CD1c-positive myeloid dendritic cell (primary cell): Measurements from ENCODE around the gene ENPP7.

Experiments used
- DNase-seq: peaks from one replicate; pipeline ENCODE4 v3.0.0-alpha.2; 2016; ENCODE audit errors: extremely low spot score

The ENPP7 gene

GRCh38 chr17:79702550-79703236, 28.1 kb upstream of the ENPP7 start:
- DNase-seq, result no peak

DNA sequence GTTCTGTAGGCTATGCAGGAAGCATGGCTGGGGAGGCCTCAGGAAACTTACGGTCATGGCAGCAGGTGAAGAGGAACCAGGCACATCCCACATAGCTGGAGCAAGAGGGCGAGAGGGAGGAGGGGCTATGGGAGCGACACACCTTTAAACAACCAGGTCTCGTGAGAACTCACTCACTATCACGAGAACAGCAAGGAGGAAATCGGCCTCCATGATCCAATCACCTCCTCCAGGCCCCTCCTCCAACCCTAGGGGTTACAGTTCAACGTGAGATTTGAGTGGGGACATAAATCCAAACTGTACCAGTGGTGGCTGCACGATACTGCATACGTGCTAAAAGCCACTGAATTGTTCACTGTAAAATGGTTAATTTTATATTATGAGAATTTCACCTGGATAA, 26.1 kb upstream of the ENPP7 start:
- no peak for DNase-seq

GRCh38 chr17:79705674-79706073, 25.1 kb upstream of the ENPP7 start:
- DNase-seq, result no peak

DNA sequence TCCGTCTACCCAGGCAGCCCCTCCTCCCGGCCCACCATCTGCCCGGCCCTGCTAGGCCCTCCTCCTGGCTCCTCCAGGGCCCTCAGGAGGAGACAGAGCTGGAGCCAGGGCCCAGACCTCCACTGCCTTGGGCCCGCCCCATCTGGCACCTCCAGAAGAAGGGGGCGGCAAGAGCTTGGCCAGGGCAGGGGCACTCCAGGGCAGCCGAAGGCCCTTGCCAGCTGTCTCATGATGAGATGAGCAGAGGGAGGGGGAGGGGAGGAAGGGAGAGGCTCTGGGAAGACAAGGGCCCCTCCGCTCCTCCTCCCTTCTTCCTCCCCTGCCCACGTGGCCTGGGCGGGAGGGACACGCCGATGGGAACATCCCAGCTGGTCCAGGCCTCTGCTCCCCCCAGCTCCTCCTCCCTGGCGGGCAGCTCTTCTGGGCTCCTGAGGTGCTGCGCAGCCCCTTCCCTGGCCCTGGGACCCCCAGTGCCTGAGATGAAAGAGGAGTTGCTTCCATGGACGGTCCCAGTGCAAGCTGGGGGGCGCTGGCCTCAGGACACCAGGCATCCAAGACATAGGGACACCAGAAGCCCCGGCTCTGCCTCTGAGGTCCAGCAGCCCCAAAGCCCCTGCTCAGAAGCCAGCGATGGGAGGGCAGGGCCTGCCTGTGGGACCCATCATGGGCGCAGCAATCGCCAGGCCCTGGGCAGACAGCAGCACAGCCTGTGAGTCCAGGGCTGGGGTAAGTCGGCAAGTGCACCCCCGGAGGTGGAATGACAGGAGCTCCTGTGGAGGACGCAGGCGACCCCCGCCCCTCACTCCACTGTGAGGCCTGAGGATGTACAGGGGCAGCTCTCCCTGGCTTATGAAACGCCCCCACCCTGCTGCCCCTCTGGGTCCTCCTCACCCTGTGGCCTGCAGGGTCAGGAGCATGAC, 23.6 kb upstream of the ENPP7 start:
- no peak for DNase-seq

DNA sequence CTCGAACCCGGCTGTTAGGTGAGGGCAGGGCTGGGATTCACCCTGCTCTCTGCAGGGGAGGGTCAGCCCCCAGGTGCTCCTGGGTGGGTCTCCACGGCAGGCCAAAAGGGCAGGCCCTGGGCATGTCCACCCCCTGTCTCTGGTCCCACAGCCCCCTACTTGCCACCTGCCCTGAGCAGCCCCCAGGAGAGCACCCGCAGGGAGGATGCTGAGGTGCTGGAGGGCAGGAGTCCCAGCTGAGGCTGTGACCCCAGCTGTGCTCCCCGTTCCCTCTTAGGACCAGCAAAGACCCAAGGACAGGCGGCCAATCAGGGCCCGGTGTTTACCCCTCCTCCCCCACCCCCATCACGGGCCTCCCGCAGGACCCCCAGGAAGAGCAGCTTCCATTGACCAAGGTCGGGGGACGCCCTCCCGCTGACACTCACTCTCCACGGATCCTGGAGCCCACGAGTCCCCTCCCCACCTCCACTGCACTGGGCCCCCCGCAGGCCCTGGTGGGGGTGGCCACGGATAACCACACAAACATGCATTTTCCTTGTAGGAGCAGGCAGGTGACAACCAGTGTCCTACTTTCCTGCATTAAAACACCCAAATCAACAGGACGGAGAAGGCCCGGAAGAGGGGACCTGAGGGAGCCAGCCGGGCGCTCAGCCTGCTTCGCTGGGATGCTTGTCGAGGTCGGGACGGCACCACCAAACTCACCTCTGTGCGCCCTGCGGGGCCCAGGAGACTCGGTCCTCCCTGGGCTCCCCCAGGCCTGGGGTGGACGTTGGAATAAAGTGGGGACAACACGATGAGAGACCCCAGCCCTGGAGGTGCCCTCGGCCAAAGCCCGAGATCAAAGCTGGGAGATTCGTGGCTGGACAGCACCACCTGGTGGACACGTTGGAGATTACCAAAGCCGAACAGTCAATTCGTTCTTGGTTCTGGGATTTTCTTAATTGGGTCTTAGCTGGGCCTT, 22.5 kb upstream of the ENPP7 start:
- peak; percentile 57 for DNase-seq

DNA sequence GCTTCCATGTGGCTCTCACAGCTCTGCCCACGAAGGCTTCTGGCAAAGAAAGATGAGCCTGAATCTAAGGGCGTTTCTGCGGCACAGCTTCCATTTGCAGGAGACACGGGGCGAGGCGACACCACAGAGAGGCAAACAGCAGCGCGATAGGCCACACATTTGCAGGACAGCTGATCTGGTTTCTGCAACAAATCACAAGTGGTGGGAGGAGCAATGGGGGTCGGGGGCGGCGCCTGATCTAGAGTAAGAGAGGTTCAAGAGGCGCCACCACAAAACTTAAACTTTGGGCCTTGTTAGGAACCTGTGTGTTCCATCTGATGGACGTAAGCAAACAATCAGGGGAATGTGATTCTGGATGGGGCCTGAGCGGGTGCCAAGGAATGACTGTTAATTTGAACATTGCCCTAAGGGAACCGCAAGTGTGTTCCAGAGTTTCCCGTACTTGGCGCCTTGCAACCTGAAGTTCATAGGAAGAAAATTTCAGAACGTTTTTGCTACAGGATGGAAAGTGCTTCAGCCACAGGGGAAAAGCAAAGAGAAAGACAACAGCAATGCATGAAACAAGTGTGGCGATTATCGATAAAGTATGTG, 18.9 kb upstream of the ENPP7 start:
- DNase-seq, result no peak

GRCh38 chr17:79713391-79713790, 17.4 kb upstream of the ENPP7 start:
- no peak for DNase-seq

- no peak for DNase-seq
Observed at GRCh38 chr17:79714176-79715097, 16.3 kb upstream of the ENPP7 start.

DNA sequence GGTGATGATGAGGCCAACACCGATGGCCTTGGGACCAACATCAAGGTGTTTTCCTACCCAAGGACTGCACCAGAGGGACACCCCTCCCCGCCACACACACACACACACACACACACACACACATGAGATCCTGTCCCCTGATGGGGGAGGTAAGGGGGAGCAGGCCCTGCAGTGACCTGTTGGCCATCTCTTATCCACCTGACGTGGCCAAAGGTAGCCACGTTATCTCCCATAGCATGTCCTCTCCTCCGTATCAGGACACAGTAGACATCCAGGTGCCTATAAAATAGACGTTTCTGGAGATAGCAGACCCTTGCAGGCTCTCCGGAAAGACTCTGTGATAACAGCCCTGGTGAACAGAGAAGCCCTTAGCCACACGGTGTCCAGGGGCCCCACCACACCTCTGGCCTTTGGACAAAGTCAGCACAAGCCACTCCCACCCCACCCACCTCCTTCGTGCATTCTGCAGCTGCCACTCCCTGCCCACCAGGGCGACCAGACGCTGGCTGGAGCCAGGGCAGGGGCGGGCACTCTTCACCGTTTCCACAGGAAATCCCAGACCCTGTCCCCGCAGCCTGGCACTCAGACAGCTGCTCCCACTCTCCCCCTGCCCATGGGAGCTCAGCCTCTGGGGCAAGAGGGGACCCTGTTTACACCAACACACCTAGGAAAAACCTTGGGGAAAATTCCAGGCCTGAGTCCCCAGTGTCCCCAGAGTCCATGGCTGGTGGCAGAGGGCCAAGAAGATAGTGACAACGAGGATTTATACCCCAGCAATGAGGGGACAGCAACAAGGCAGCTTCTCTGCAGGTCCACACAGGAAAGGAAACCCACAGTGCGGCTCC, 15.4 kb upstream of the ENPP7 start:
- DNase-seq, result no peak

DNA sequence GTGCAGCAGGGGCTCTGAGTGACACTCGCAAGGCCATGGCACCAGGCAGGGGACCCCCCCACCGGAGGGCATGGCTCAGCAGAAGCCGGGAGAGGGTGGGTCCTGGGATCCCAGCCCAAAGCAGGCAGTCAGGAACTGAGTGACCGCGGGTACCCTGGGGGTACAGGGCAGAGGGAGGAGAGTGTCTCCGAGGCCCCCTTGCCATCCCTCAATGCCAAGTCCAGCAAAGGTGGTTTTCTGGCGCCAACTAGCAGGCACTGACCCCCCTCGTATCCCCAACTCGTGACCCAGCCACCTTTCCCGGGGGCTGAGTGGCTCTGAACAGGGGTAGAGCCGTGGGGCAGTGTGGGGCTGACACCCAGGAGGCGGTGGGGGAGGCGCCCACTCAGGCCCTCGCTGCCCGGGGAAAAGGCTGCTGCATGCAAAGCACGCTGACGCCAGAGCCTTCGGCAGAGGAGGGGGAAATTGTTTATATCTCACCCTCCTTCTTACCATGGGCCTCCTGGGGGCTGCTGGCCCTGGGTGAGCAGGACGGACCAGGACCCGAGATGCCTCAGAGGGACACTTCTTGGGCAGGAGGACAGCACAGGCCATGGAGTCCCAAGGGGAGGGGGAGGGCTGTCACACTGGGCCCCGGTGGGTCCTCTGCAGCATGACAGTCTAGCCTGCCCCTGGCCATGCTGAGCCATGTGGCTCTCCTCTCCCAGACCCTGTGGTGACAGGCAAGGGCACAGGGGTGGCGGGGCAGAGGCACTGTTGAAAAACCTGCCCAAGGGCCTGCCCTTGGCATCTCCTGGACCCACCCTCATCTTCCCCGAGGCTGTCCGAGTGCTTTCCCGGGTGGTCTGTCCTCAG, 14.6 kb upstream of the ENPP7 start:
- DNase-seq, result no peak

GRCh38 chr17:79720705-79721292, 9.9 kb upstream of the ENPP7 start:
- no peak for DNase-seq

DNA sequence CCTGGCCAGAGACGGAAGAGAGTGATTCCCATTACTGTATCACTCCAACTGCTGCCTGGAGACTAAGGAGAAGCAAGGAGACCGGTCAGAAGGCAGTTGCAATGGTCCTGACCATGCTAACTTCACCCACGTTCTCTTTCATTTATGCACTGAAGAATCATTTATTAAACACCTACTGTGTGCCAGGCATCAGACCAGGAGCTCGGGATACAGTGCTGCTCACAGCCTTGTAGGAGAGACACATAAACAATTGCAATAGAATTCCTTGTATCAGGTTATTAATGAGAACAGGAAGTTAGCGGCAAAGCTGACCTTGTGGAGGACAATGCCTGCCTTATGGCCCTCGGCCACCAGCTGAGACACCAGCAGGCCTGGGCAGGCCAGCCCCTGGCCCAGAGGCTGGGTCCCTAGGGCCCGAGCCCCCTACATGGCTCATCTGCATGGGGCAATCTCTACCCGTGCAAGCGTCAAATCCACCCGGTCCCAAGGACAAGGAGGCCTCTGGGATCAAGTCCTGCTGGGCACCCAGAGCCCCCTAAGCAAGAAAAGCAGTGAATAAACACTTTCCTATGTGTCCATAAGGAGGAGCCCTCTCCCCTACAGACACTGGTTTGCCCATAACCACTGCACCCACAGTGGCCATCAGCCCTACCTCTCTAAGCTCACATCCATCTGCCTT, 8.6 kb upstream of the ENPP7 start:
- no peak for DNase-seq

DNA sequence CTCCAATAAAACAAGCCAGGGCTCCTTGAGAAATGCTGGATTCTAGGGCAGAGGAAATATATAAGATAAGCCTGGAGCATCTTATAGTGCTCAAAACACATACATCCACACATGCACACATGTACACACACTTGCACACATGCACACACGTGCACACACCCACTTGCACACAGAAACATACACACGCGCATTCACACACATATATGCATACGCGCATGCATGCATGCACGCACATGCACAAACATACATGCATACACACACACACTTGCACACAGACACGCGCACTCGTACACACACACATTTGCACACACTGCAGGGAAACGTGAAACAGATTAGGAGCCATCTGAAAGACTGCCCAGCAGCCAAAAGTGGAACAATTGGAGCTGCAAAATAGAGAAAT, 8.0 kb upstream of the ENPP7 start:
- no peak for DNase-seq

- peak; percentile 95 for DNase-seq
Observed at GRCh38 chr17:79728169-79728907, 2.4 kb upstream of the ENPP7 start.

GRCh38 chr17:79728908-79729471, 1.8 kb upstream of the ENPP7 start:
- DNase-seq, result no peak

DNA sequence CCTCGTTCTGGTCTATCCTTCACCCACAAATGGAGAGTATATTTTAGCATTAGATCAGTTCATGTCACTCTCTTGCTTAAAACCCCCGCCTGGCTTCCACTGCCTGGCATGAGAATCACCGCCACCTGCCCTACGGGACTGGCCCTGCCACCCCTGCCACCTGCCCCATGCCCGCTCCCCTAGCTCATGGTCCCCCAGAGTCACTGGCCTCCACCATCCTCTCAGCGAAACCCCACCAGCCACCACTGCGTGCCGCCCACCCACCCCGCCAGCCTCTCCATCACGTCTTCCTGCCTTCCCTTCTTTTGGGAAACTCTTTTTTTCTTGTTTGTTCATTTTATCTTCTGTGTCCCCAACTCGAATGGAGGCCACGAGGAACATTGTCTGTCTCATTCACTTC, 982 bp upstream of the ENPP7 start:
- DNase-seq, result no peak

GRCh38 chr17:79730437-79730768, 340 bp upstream of the ENPP7 start:
- DNase-seq, result no peak
